Subcutaneous abdominal adipose tissue (tissue), 5 donors: ENCODE data around the gene DCAF8L2.
A peak's percentile ranks its signal among the peaks of the same experiment; 100 is the strongest.
"Not testable (repeated sequence)": the region's sequence is repeated elsewhere in the genome, so short reads cannot be mapped to it uniquely, and the experiment has no call there.

Experiments
- H3K27ac ChIP-seq: one replicate; pipeline ENCODE4 v1.7.0; 2013; ENCODE audit warnings: low read depth, mild to moderate bottlenecking, inconsistent platforms, low read length, moderate library complexity
- H3K27me3 ChIP-seq, 5 donors: one replicate each; pipeline ENCODE4 v1.7.0; 2013; ENCODE audit warnings: low read length in 5 of 5, inconsistent platforms in 1 of 5; ENCODE audit not compliant: control insufficient read depth in 5 of 5, insufficient read depth in 4 of 5
- H3K36me3 ChIP-seq, 5 donors: one replicate each; pipeline ENCODE4 v1.7.0; 2013; ENCODE audit warnings: low read length in 5 of 5; ENCODE audit not compliant: control insufficient read depth in 5 of 5, insufficient read depth in 5 of 5
- H3K4me1 ChIP-seq, 5 donors: one replicate each; pipeline ENCODE4 v1.7.0; 2013; ENCODE audit warnings: low read length in 5 of 5, mild to moderate bottlenecking in 3 of 5, moderate library complexity in 1 of 5; ENCODE audit not compliant: control insufficient read depth in 5 of 5, insufficient read depth in 5 of 5
- H3K4me3 ChIP-seq, 5 donors: one replicate each; pipeline ENCODE4 v1.7.0; 2013; ENCODE audit warnings: low read length in 5 of 5, low read depth in 1 of 5
- H3K9ac ChIP-seq, 5 donors: one replicate each; pipeline ENCODE4 v1.7.0; 2013; ENCODE audit warnings: low read length in 5 of 5, mild to moderate bottlenecking in 4 of 5, moderate library complexity in 3 of 5
- H3K9me3 ChIP-seq, 5 donors: one replicate each; pipeline ENCODE4 v1.7.0; 2013; ENCODE audit warnings: low read length in 5 of 5; ENCODE audit not compliant: control insufficient read depth in 5 of 5
- donor health status: healthy.
- donor health status: healthy.
- donor health status: healthy.
- donor health status: healthy.
- donor health status: healthy.

Gene DCAF8L2

DNA sequence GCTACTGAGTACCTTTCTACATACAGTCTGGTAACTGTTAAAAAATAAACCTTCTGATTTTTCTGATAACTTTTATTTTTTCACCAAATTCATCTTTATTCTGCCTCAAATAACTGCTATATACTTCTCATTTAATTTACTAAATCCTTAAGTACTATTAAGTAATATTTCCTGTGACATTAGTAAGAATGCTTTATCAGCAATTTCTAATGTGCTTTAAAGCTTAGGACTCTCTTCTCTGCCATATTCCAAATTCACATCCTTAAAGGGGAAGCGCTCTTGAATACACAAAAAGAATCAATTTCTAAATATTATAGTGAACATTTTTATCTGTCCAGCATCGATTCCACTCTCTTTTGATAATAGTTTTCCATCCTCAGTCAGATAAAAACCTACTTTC, 81.1 kb downstream of the DCAF8L2 start:
- Histone ChIP-seq H3K9me3 (no peaks in the 10 kb centered on the region), H3K4me1 (no peaks in the 10 kb centered on the region), H3K27ac (no peak overlapping the region), H3K9ac (no peak overlapping the region), H3K27me3 (no peaks in the 10 kb centered on the region), H3K4me3 (no peak overlapping the region), H3K36me3 (no peaks in the 10 kb centered on the region)

DNA sequence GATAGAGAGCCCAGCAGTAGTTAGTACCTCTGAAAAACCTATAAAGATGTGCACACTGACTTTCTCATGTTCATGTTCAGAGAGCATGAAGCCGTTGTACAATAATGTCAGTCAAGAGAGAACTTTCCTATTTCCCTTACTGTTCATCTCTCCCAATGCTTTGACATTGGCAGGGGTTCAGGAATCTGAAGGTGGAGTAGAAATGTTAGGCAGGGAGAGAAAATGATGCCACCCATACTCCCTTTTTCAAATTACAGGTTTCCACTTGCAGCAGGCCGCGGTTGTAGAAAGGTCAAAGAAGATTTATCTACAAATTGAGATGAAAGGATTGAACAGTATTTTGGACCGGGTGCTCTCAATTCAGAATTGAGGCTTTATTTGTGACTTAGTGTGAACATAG, 84.3 kb downstream of the DCAF8L2 start:
- no peaks in the 10 kb centered on the region for H3K27me3 ChIP-seq

DNA sequence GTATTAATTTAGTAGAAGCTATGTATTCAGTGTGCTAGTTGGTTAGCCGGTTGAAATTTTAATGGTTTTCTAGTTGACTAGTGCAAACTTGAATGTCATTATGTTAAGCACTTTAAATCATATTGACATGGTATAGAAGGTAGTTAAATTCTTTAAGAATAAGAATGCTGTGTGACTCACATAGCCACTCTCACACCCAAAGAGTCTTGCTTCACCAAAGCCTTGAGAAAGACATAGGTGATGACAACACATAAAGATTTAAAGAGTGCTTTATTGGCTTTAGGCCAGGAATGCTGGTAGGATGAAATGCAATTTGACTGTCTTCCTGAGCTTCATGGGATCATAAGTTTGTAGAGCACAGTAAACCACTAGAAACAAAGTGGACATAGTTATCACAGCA, 85.3 kb downstream of the DCAF8L2 start:
- H3K9me3 ChIP-seq: no peaks in the 10 kb centered on the region
- H3K9ac ChIP-seq: no peak overlapping the region
- H3K4me3 ChIP-seq: no peak overlapping the region
- H3K27me3 ChIP-seq: no peaks in the 10 kb centered on the region
- no peaks in the 10 kb centered on the region for H3K36me3 ChIP-seq
- no peaks in the 10 kb centered on the region for H3K4me1 ChIP-seq
- H3K27ac ChIP-seq: no peak overlapping the region

More for the DNA sequence above, 84.3 kb downstream of the DCAF8L2 start:
- H3K9ac ChIP-seq: no peak overlapping the region
- no peak overlapping the region for H3K4me3 ChIP-seq
- H3K4me1 ChIP-seq: no peaks in the 10 kb centered on the region
- H3K9me3 ChIP-seq: no peaks in the 10 kb centered on the region
- H3K36me3 ChIP-seq: no peaks in the 10 kb centered on the region
- H3K27ac ChIP-seq: no peak overlapping the region

DNA sequence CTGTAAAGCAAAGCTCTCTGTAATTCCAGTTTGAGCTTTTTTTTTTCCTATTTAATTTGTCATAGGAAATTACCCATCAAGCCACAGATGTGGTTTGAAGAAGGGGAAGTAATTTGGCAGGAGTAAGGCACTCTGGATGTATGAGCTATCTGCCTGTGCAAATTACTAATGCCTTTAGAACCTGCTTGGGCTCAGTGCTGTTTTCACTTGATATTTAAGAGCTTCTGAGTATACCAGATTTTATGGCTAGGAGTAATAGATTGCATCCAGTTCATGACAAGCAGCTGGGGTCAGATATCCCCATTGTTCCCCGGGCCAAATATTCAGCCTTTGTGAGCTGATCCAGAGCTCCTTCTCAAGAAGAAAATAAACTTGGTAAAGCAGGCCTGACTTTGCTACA, 89.1 kb downstream of the DCAF8L2 start:
- Histone ChIP-seq H3K4me1 (no peaks in the 10 kb centered on the region), H3K4me3 (no peak overlapping the region), H3K27ac (no peak overlapping the region), H3K9me3 (no peaks in the 10 kb centered on the region), H3K36me3 (no peaks in the 10 kb centered on the region), H3K27me3 (peaks cover 0 to 4% (median 0%) of the 10 kb centered on the region in 5 donors), H3K9ac (no peak overlapping the region)

DNA sequence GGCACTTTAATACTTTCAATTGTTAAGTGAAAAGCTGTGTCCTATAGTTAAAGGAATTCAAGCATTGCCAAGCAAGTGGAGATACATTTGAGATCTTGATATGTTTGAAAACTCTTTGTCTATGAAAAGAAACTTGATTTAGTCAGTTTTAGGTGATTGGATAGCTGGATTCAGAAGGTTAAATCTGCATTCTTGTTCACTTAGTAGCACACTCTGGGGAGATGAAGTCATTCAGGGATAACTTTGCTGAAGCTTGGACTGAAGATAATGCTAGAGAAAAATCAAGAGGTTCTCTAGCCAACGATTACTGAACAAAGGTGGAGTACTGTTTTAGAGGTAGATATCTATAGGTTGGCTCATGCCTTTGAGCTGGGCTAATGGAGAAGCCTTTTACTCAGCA, 90.6 kb downstream of the DCAF8L2 start:
- Histone ChIP-seq H3K9me3 (no peaks in the 10 kb centered on the region), H3K27ac (no peak overlapping the region), H3K9ac (peak overlapping the region in 1 of 5 donors; percentile 14), H3K27me3 (peaks cover 0 to 4% (median 0%) of the 10 kb centered on the region in 5 donors), H3K36me3 (no peaks in the 10 kb centered on the region), H3K4me1 (no peaks in the 10 kb centered on the region), H3K4me3 (no peak overlapping the region)

DNA sequence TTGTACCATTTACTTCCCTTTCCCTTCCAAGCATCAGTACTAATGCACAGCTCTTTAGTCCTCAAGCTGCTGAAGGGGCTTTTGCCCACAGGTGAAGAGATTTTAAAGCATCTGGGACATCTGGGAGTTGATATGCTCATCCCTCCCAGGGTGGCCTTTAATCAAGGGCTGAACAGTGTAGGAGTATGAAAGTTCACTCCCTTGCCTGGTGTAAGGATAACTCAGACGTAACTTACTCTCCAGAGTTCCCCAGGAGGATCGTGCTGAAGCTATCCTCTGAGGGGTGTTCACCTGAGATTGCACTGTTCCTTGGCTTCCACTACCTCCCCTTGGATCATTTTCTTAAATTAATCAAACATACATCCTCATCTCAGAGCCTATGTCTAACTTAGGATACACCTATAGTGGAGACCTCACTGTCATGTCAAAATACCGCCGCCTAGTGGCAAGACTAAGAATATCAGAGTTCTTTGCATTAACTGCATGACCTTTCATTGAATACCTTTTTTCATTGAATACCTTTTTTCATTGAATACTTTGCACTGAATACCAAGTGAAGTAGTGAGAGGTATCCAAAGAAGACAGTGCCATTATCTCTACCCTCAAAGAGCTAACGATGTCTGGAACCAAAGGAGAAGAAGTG, 93.5 kb downstream of the DCAF8L2 start:
- not testable (repeated sequence) for H3K4me1 ChIP-seq, H3K4me3 ChIP-seq, H3K36me3 ChIP-seq, H3K9ac ChIP-seq, H3K27me3 ChIP-seq, H3K27ac ChIP-seq, H3K9me3 ChIP-seq

DNA sequence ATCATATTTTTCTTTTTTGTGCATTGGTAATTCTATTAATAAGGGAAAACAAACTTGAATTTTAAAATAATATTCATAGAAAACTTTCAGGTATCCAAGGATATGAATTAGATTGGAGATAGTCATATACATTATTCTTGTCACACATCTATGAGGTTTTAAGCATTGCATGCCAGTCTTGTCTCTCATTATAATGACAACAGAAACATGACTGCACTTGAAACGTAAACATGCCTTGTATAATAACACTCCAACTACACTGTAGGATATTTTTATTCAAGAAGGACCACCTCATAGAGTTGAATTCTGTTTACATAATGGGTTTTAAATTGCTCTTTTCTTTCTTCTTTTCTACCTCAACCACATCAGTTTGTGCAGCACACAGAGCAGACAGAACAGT, 104.5 kb downstream of the DCAF8L2 start:
- no peak overlapping the region for H3K27ac ChIP-seq
- H3K9ac ChIP-seq: no peak overlapping the region
- no peak overlapping the region for H3K4me3 ChIP-seq
- H3K36me3 ChIP-seq: no peaks in the 10 kb centered on the region
- peaks cover 0 to 4% (median 0%) of the 10 kb centered on the region in 5 donors for H3K27me3 ChIP-seq
- H3K9me3 ChIP-seq: no peaks in the 10 kb centered on the region
- no peaks in the 10 kb centered on the region for H3K4me1 ChIP-seq

DNA sequence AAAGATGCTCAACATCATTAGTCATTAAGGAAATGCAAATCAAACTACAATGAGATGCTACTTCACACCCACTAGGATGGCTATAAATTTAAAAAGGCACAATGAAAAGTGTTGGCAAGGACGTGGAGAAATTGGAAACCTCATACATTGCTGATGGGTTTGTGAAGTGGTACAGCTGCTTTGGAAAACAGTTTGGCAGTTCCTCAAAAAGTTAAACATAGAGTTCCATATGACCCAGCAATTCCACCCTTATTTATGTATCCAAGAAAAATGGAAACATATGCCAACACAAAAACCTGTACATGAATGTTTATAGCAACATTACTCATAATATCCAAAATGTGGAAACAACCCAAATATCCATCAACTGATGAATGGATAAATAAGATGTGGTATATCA, 116.4 kb downstream of the DCAF8L2 start:
- H3K27ac ChIP-seq: no peak overlapping the region
- H3K4me1 ChIP-seq: no peaks in the 10 kb centered on the region
- H3K27me3 ChIP-seq: no peaks in the 10 kb centered on the region
- peaks cover 0 to 3% (median 0%) of the 10 kb centered on the region in 5 donors for H3K9me3 ChIP-seq
- no peak overlapping the region for H3K9ac ChIP-seq
- no peaks in the 10 kb centered on the region for H3K36me3 ChIP-seq
- no peak overlapping the region for H3K4me3 ChIP-seq

DNA sequence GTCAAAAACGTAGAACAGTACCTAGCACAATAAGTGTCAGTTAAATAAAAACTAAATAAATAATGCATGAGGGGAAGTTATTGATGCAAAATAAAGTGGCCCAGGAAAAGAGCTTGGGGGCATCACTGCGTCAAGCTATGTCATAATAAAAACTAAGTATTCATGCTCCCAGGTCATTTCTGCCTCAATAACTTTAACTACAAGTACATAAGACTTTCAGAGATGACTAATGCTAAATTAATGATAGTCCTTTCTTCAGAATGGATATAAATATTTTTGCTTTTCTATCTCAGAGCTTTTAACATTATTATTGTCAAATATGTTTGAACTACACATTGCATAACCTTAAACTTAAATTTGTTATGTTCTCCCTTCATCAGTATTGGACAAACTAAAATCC, 125.5 kb downstream of the DCAF8L2 start:
- Histone ChIP-seq H3K36me3 (no peaks in the 10 kb centered on the region), H3K9ac (no peak overlapping the region), H3K4me3 (no peak overlapping the region), H3K27me3 (no peaks in the 10 kb centered on the region), H3K9me3 (peaks cover 0 to 4% (median 3%) of the 10 kb centered on the region in 5 donors), H3K27ac (no peak overlapping the region), H3K4me1 (no peaks in the 10 kb centered on the region)

DNA sequence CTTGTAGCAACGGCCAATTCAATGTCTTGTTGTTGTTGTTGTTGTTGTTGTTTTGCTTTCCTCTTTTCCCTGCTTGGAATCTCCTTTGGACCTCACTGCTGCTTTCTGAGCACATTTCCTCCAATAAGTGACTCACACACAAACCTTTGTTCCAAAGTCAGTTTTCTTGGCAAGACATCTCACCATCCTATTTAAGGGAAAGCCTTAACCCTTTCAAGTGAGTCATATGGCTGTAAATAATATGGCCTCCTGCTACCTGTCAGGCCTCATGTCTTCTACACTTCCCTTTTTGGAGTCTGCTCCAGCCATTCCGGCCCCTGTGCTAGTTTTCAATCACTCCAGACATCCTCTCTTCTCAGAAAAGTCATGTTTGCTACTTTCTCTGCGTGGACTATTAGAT, 138.1 kb downstream of the DCAF8L2 start:
- Histone ChIP-seq H3K4me3 (no peak overlapping the region), H3K27ac (no peak overlapping the region), H3K4me1 (no peaks in the 10 kb centered on the region), H3K36me3 (no peaks in the 10 kb centered on the region), H3K9me3 (peaks cover 0 to 3% (median 0%) of the 10 kb centered on the region in 5 donors), H3K27me3 (peaks cover 0 to 3% (median 0%) of the 10 kb centered on the region in 5 donors), H3K9ac (no peak overlapping the region)
